ENCODE measurements around the gene CACNA1S. TPM values are rescaled to one million over a fixed set of nuclear protein-coding genes. Genes with fewer than 3 reads are reported as not detected.
A peak's percentile ranks its signal among the peaks of the same experiment; 100 is the strongest.

CACNA1S gene
- polyA plus RNA-seq, 1 experiment, result not detected

DNA sequence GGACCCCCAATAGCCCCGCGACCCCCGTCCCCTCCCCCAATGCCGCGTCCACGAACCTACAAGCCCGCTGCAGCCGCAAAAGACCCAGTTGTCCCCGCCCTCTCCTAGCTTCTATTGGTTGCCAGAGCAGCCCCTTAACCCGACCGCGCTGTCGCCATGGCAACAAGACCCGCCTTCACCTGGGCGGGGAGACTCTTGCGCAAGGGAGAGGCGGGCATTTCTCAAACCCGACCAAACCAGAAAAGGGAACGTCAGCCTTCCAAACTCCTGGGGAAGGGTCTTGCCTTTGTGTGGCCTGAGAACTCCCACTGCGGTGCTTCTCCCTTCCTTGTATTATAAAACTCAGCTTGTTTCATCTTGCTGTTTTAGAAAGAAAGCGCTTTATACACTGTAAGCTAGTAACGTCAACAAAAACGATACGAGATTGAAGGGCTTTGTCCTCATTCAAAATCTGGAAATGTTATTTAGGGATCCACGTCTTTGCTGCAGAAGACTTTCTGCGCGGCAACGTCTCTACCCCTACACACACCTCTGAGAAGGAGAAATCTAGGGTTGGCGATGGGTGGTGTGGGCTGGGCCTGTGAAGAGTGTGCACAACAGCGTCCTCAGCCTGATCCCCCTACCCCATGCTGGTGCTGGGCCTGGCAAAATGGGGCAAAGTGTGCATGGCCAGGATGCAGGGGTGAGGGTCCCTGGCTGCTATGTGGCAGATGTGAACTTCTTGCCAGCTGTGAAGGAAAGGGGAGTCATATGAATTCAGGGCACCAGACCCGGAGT, 42.4 kb upstream of the CACNA1S start, which contains the start of gene TMEM9:
Gene TMEM9, minus strand, starts transcription at position 86 of the 777 bp plus-strand sequence. CDS start 551 bp downstream, outside the sequence.
- ChIA-PET CTCF (interaction anchor here (1.1 to 1.9 kb wide), 2 partner anchors 30 to 35 kb away, joined by 3 to 6 read pairs; no protein-coding TSS in a partner anchor), POLR2A (interaction anchor here (0.9 to 1.0 kb wide), 2 partner anchors 12 to 17 kb away, joined by 3 to 4 read pairs; no protein-coding TSS in a partner anchor)
- H3K27me3 ChIP-seq (ENCODE audit: control insufficient read depth, insufficient read depth, low read length), result peaks cover 20% of the 10 kb centered on the region
- TF ChIP-seq, protein P1, sequence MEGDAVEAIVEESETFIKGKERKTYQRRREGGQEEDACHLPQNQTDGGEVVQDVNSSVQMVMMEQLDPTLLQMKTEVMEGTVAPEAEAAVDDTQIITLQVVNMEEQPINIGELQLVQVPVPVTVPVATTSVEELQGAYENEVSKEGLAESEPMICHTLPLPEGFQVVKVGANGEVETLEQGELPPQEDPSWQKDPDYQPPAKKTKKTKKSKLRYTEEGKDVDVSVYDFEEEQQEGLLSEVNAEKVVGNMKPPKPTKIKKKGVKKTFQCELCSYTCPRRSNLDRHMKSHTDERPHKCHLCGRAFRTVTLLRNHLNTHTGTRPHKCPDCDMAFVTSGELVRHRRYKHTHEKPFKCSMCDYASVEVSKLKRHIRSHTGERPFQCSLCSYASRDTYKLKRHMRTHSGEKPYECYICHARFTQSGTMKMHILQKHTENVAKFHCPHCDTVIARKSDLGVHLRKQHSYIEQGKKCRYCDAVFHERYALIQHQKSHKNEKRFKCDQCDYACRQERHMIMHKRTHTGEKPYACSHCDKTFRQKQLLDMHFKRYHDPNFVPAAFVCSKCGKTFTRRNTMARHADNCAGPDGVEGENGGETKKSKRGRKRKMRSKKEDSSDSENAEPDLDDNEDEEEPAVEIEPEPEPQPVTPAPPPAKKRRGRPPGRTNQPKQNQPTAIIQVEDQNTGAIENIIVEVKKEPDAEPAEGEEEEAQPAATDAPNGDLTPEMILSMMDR (IDR thresholded peaks at IDR 0.05; ENCODE audit: low read depth, low read length), result no peak
- peak within 1 kb of the TSS; percentile 11 for H3K27ac ChIP-seq (ENCODE audit: low read depth, low read length)
- H3K4me3 ChIP-seq (ENCODE audit: low read depth, low read length), result peak within 1 kb of the TSS; percentile 78
- no peaks in the 10 kb centered on the region for H3K9me3 ChIP-seq (ENCODE audit: control insufficient read depth, insufficient read depth, low read length)
- peak; percentile 87 for DNase-seq (ENCODE audit: low read depth, low spot score)

DNA sequence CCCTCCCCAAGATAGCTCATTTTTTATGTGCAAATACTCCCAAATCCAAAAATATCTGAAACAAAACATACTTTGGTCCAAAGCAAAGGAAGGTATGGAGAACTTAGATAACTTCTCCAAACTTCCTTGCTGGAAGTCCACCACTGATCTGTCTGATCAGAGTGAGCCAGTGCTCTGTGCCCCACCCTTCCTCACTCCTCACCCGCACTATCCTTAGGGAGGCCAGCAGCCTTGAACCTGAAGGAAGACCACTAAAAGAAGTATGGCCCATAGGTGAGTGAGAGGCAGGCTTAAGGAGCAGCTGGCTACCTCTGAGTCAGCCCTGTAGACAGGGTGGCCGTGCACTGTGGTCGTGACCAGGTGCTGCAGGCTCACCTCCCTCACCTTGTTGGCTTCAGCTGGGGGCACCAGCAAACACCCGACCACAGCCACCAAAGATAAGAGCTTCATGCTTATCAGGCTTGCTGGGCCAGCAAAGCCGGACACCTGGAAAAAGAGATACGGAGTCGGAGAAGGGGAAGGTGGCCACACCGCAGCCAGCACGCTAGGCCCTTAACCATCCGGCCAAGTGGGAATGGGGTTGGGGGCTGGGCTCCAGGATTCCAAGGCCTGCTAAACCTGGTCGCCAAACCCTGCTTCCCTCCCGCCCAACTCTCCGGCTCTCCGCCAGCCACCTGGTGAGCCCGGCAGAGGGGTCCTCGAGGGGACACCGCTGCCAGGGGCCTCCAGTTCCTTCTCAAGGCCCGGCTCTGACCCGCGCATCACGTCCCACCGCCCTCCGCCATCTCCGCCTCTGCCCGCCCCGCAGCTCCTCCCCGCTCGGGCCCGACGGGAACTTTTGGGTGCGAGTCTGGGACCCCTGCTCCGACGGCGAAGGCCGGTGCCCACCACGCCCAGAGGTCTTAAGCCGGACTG, 41.5 kb upstream of the CACNA1S start:
- TF ChIP-seq, protein P1 (IDR thresholded peaks at IDR 0.05; ENCODE audit: low read depth, low read length), result no peak
- Histone ChIP-seq H3K27me3 (ENCODE audit: control insufficient read depth, insufficient read depth, low read length) (peaks cover 14% of the 10 kb centered on the region), H3K27ac (ENCODE audit: low read depth, low read length) (peak overlapping the region; percentile 11), H3K9me3 (ENCODE audit: control insufficient read depth, insufficient read depth, low read length) (no peaks in the 10 kb centered on the region), H3K4me3 (ENCODE audit: low read depth, low read length) (peak overlapping the region; percentile 78)
- DNase-seq (ENCODE audit: low read depth, low spot score), result no peak
- POLR2A ChIA-PET, result interaction anchor here (0.9 to 1.0 kb wide), 2 partner anchors 13 to 16 kb away, joined by 3 to 4 read pairs; no protein-coding TSS in a partner anchor
- CTCF ChIA-PET, result interaction anchor here (1.1 to 1.9 kb wide), 2 partner anchors 31 to 34 kb away, joined by 3 to 6 read pairs; no protein-coding TSS in a partner anchor

DNA sequence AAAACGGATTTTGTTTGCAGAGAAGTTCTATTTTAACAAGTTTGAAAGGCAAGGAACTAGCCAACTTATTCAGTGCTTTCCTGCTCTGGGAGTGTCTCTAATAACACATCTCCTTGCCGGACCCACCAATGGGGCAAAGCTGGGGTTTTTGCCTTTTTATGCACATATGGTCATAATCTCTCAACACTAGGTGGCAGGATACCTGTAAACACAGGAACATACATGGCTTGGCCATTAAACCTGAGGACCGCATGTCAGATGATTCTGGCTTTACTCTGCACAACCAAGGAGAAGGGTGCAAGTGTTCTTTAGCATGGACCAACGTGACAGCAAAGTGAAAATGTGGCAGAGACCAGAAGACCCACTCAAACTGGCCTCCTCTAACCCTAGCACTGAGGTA, 37.2 kb upstream of the CACNA1S start:
- CTCF ChIA-PET, result interaction anchor here (1.2 to 2.8 kb wide), 2 partner anchors 9 to 12 kb away, joined by 4 to 8 read pairs; no protein-coding TSS in a partner anchor
- no peaks in the 10 kb centered on the region for H3K9me3 ChIP-seq (ENCODE audit: control insufficient read depth, insufficient read depth, low read length)
- POLR2A ChIA-PET, result interaction anchor here (0.9 kb wide), 1 partner anchor 18 kb away, joined by 3 read pairs; no protein-coding TSS in a partner anchor
- H3K4me3 ChIP-seq (ENCODE audit: low read depth, low read length), result no peak overlapping the region
- H3K27me3 ChIP-seq (ENCODE audit: control insufficient read depth, insufficient read depth, low read length), result no peaks in the 10 kb centered on the region
- DNase-seq (ENCODE audit: low read depth, low spot score), result no peak
- TF ChIP-seq, protein P1 (IDR thresholded peaks at IDR 0.05; ENCODE audit: low read depth, low read length), result peak; percentile 41
- no peak overlapping the region for H3K27ac ChIP-seq (ENCODE audit: low read depth, low read length)

DNA sequence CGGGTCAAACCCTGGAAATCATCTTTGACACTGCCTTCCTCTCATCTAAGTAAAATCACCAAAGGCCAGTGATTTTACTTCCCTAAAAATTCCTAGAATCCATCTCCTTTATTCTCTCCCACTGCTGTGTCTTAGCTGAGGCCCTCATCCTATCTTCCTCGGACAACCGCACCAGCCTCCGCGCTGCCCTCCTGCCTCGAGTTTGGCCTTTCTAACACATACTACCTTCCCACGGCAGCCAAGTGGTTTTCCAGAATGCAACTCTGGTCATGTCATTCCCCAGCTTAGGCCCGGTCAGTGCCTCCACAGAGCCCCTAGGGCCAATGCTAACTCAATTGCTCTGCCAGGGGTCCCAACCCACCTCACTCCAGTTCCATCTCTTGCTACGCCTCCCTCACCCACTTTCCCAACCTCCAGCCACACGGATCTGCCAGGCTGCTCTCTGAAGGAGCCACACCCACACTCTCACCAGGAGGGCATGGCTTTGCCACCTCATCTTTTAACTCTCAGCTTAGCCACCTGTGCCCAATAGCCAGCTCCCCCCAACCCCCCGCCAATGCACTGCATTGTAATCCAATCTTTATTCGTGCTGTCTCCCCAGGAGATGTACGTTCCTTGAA, 35.3 kb upstream of the CACNA1S start:
- DNase-seq (ENCODE audit: low read depth, low spot score), result no peak
- TF ChIP-seq, protein P1 (IDR thresholded peaks at IDR 0.05; ENCODE audit: low read depth, low read length), result no peak
- Histone ChIP-seq H3K4me3 (ENCODE audit: low read depth, low read length) (no peak overlapping the region), H3K27me3 (ENCODE audit: control insufficient read depth, insufficient read depth, low read length) (no peaks in the 10 kb centered on the region), H3K27ac (ENCODE audit: low read depth, low read length) (no peak overlapping the region), H3K9me3 (ENCODE audit: control insufficient read depth, insufficient read depth, low read length) (no peaks in the 10 kb centered on the region)
- ChIA-PET POLR2A (no interaction called here), CTCF (interaction anchor here (0.8 to 1.1 kb wide), 2 partner anchors 10 to 28 kb away, joined by 3 read pairs; no protein-coding TSS in a partner anchor)

All from AG04450 (cell line).